Endometrial microvascular endothelial cells (primary cell): Measurements from ENCODE around the gene IL16. TPM values are rescaled to one million over a fixed set of nuclear protein-coding genes. Genes with fewer than 3 reads are reported as not detected.

ENCODE experiments used
- total RNA-seq: library from RNA; depleted of rRNA; stranded (reverse); fragments of >200 nt; gene quantifications from one replicate; pipeline ENCODE4 v1.2.3, GENCODE V29; 2015; ENCODE audit errors: inconsistent ontology term

The IL16 gene
- total RNA-seq, 1 donor from 2014 or later: not detected

Other genes starting within 250 kb of the IL16 start
- 20.9 TPM for gene MESD, start 207.1 kb upstream of the IL16 start, total RNA-seq
- 27.4 TPM for gene TLNRD1, start 196.0 kb upstream of the IL16 start, total RNA-seq
- 1.2 TPM for gene CFAP161, start 62.6 kb upstream of the IL16 start, total RNA-seq
- gene STARD5, start 127.3 kb downstream of the IL16 start, total RNA-seq: 4.2 TPM
- gene TMC3, start 177.3 kb downstream of the IL16 start, total RNA-seq: not detected